GM12878 (cell line): ENCODE data around the gene PROSER3. TPM values are rescaled to one million over a fixed set of nuclear protein-coding genes. Genes with fewer than 3 reads are reported as not detected.
"Not testable (repeated sequence)": the region's sequence is repeated elsewhere in the genome, so short reads cannot be mapped to it uniquely, and the experiment has no call there.

Experiments
- ATAC-seq: fragments of 200-7000 bp; cut with Tn5 transposase; 3 replicates; pipeline ENCODE4 v1.9.1; 2020; ENCODE audit warnings: mild to moderate bottlenecking, moderate library complexity
- BruUV-seq: library from RNA; stranded (reverse); fragments of 400-500 nt; replicated peaks from 2 replicates; lab custom pipeline; 2021; lab: Mats Ljungman, UMichigan
- CTCF ChIA-PET: fragments of 300-600 bp; sonication (Branson Sonifier 250); formaldehyde crosslinking; extraction: SDS; loops from one replicate; lab custom pipeline; 2021; ENCODE audit warnings: inconsistent platforms; lab: Yijun Ruan, JAX
- POLR2A ChIA-PET: fragments of 350-600 bp; formaldehyde crosslinking; extraction: SDS; loops from one replicate; lab custom pipeline; 2021; ENCODE audit warnings: inconsistent platforms; lab: Charles Lee
- RAD21 ChIA-PET: fragments of 300-600 bp; sonication (Branson Sonifier 250); formaldehyde crosslinking; loops from one replicate; lab custom pipeline; 2023; ENCODE audit warnings: antibody characterized with exemption; ENCODE audit not compliant: unreplicated experiment; lab: Charles Lee
- SMC1A ChIA-PET: fragments of 300-600 bp; sonication (Branson Sonifier 250); formaldehyde crosslinking; loops from one replicate; lab custom pipeline; 2023; ENCODE audit not compliant: unreplicated experiment, uncharacterized antibody; lab: Charles Lee
- DNase-seq: peaks from one replicate; pipeline ENCODE4 v3.0.0-alpha.2; 2011; ENCODE audit warnings: low read depth, low spot score
- FAIRE-seq: peaks from 3 replicates; lab custom pipeline; 2011; peaks lifted over from hg19 to GRCh38; lab: Jason Lieb, UNC
- H2AFZ ChIP-seq: 2 replicates; pipeline ENCODE4 v1.6.0; 2011; ENCODE audit warnings: low read depth, low read length, control low read depth; ENCODE audit not compliant: control insufficient read depth
- H3K27ac ChIP-seq: 2 replicates; pipeline ENCODE4 v1.5.1; 2011; ENCODE audit warnings: control low read depth; ENCODE audit not compliant: control insufficient read depth, insufficient read depth
- H3K27me3 ChIP-seq, 2 experiments: replicated peaks in 1 of 2; 2 replicates each; pipeline versions ENCODE4 v1.6.0 to v1.6.1; 2011; ENCODE audit warnings: low read length in 1 of 2; ENCODE audit not compliant: control insufficient read depth in 2 of 2, insufficient read depth in 2 of 2
- H3K36me3 ChIP-seq, 2 experiments: 2 replicates each; pipeline ENCODE4 v1.5.1; 2011; ENCODE audit warnings: low read length in 1 of 2; ENCODE audit not compliant: control insufficient read depth in 2 of 2, insufficient read depth in 2 of 2
- H3K4me1 ChIP-seq: 2 replicates; pipeline ENCODE4 v1.6.1; 2011; ENCODE audit warnings: mild to moderate bottlenecking, low read length, moderate library complexity, mixed read lengths; ENCODE audit not compliant: control insufficient read depth, insufficient read depth
- H3K4me2 ChIP-seq: 2 replicates; pipeline ENCODE4 v1.6.0; 2011; ENCODE audit warnings: control low read depth; ENCODE audit not compliant: control insufficient read depth, insufficient read depth
- H3K4me3 ChIP-seq: fragments of 200-600 bp; sonication (generic); 2 replicates; pipeline ENCODE4 v1.5.1; 2016
- H3K79me2 ChIP-seq: 2 replicates; pipeline ENCODE4 v1.6.0; 2011; ENCODE audit warnings: low read length; ENCODE audit not compliant: control insufficient read depth, insufficient read depth
- H3K9ac ChIP-seq: 2 replicates; pipeline ENCODE4 v1.8.0; 2011; ENCODE audit warnings: low read length, control low read depth, mixed read lengths; ENCODE audit not compliant: control insufficient read depth, insufficient read depth
- H3K9me3 ChIP-seq: replicated peaks from 3 replicates; pipeline ENCODE4 v1.5.1; 2011; ENCODE audit warnings: mild to moderate bottlenecking, low read length; ENCODE audit not compliant: control insufficient read depth, insufficient read depth
- H4K20me1 ChIP-seq: 2 replicates; pipeline ENCODE4 v1.6.0; 2011; ENCODE audit not compliant: control insufficient read depth, insufficient read depth
- BCLAF1 ChIP-seq: fragments of 450-650 bp; IDR thresholded peaks from 2 replicates; pipeline ENCODE4 v1.6.1; 2017; ENCODE audit warnings: antibody characterized with exemption, mild to moderate bottlenecking, moderate library complexity
- CTCF ChIP-seq, 3 experiments: IDR thresholded peaks in 2 of 3; conservative IDR thresholded peaks in 1 of 3; 2 replicates each; pipeline ENCODE4 v1.5.1; 2011; ENCODE audit warnings: low read depth in 3 of 3, low read length in 3 of 3, mild to moderate bottlenecking in 3 of 3, control low read depth in 2 of 3, moderate library complexity in 2 of 3, inconsistent platforms in 1 of 3, mixed read lengths in 1 of 3; ENCODE audit not compliant: control insufficient read depth in 2 of 3, insufficient read depth in 1 of 3; ENCODE audit errors: extremely low read depth in 1 of 3
- IKZF2 ChIP-seq, 2 experiments: fragments of 450-650 bp; IDR thresholded peaks; 2 replicates each; pipeline ENCODE4 v1.6.1; 2017; ENCODE audit warnings: mild to moderate bottlenecking in 2 of 2, moderate library complexity in 2 of 2
- IRF5 ChIP-seq: fragments of 450-650 bp; IDR thresholded peaks from 2 replicates; pipeline ENCODE4 v1.6.1; 2017; ENCODE audit warnings: borderline replicate concordance
- NFXL1 ChIP-seq: fragments of 450-650 bp; IDR thresholded peaks from 2 replicates; pipeline ENCODE4 v1.6.1; 2017; ENCODE audit warnings: antibody characterized with exemption, mild to moderate bottlenecking, borderline replicate concordance
- PKNOX1 ChIP-seq: fragments of 450-650 bp; IDR thresholded peaks from 2 replicates; pipeline ENCODE4 v1.6.1; 2016; ENCODE audit warnings: mild to moderate bottlenecking
- POLR2A ChIP-seq: IDR thresholded peaks from 2 replicates; pipeline ENCODE4 v1.6.1; 2011; ENCODE audit warnings: low read depth, mild to moderate bottlenecking, low read length
- TBL1XR1 ChIP-seq: IDR thresholded peaks from 2 replicates; pipeline ENCODE4 v1.6.1; 2012; ENCODE audit warnings: low read depth, low read length, improper control_type of control experiment
- TCF3 ChIP-seq: IDR thresholded peaks from 2 replicates; pipeline ENCODE4 v1.6.1; 2012; ENCODE audit warnings: low read depth, mild to moderate bottlenecking, low read length, borderline replicate concordance; ENCODE audit not compliant: insufficient read depth
- WGBS: methylation state at CpG from one replicate; pipeline ENCODE4 v1.1.6; 2016; ENCODE audit warnings: low lambda C conversion rate; ENCODE audit not compliant: insufficient replicate concordance, insufficient coverage; ENCODE audit errors: missing lambda C conversion rate; 5-methylcytosine and 5-hydroxymethylcytosine counted together
- in situ Hi-C: fragments of 300-500 bp; cut with MboI; formaldehyde crosslinking; loops from 9 replicates; pipeline ENCODE4 v1.14.3; 2018; ENCODE audit warnings: mixed read lengths
- intact Hi-C: fragments of 100-400 bp; cut with micrococcal nuclease; formaldehyde crosslinking; loops from one replicate; pipeline ENCODE4 v1.14.2; 2022; ENCODE audit not compliant: unreplicated experiment
- polyA plus RNA-seq, 11 experiments: library from polyadenylated mRNA; depleted of rRNA in 4 of 11; unstranded in 6 of 11; stranded (reverse) in 5 of 11; fragments of >200 nt; fragmentation: Nextera tagmentation in 4 of 11; fragmentation: Illumina TruSeq in 1 of 11; extraction: Ambion mirVana in 4 of 11; extraction: Trizol in 1 of 11; gene quantifications; 1 replicate in 1 of 11; 2 replicates in 10 of 11; pipeline versions ENCODE4 v1.2.1 to v1.2.3, GENCODE V29; 2011 to 2016; ENCODE audit warnings: inconsistent platforms in 2 of 11, missing spikeins in 2 of 11, low read depth in 1 of 11
- total RNA-seq, 4 experiments: library from RNA; depleted of rRNA in 3 of 4; stranded (reverse); fragments of >200 nt in 3 of 4; fragmentation: Illumina TruSeq in 1 of 4; extraction: Trizol in 1 of 4; gene quantifications; 2 replicates each; pipeline versions ENCODE4 v1.2.1 to v1.2.3, GENCODE V29; 2013 to 2021

Gene PROSER3
- total and polyA plus RNA-seq, 10 of the 15 experiments (the other 5 are each of a cell fraction or from before 2014, with no cell fraction given): 0.85 to 25.1 (median 9.6) TPM

GRCh38 chr19:35724132-35724531, 33.8 kb upstream of the PROSER3 start:
- DNase-seq, BruUV-seq, FAIRE-seq, RAD21 ChIA-PET, SMC1A ChIA-PET, H3K27ac ChIP-seq, H3K27me3 ChIP-seq, H4K20me1 ChIP-seq, H3K4me2 ChIP-seq, ATAC-seq, in situ Hi-C loops, intact Hi-C loops, H3K4me3 ChIP-seq, H3K79me2 ChIP-seq, H3K9me3 ChIP-seq, POLR2A ChIA-PET, H3K9ac ChIP-seq, CTCF ChIA-PET, H2AFZ ChIP-seq, H3K4me1 ChIP-seq: not testable (repeated sequence)
- TF ChIP-seq POLR2A: 0 out of 2 replicates have a peak, but pooled peaks have one; percentile 11
- 96% methylated on average over 7 of the region's 7 CpGs for WGBS
- H3K36me3 ChIP-seq: peaks cover 27 to 38% of the 10 kb centered on the region in 2 experiments

- peaks cover 2% of the 10 kb centered on the region; the same call in 1 of the 2 replicates for H3K4me1 ChIP-seq
- no peak for DNase-seq
- ChIA-PET CTCF (no interaction called here), POLR2A (no interaction called here), RAD21 (no interaction called here), SMC1A (interaction anchor here (0.8 kb wide), 1 partner anchor 30 kb away, joined by 3 read pairs; no protein-coding TSS in a partner anchor)
- H3K79me2 ChIP-seq: peaks cover 5% of the 10 kb centered on the region
- intact Hi-C loops (no loop called here), in situ Hi-C loops (no loop called here)
- no peak overlapping the region for H3K27ac ChIP-seq
- H4K20me1 ChIP-seq: no peaks in the 10 kb centered on the region; the same call in 1 of the 2 replicates
- 96% methylated on average over 12 of the region's 12 CpGs for WGBS
- H2AFZ ChIP-seq: no peak overlapping the region
- no peaks in the 10 kb centered on the region for H3K9me3 ChIP-seq
- no peak overlapping the region for H3K9ac ChIP-seq
- no peaks in the 10 kb centered on the region for H3K27me3 ChIP-seq
- no TSS peak for BruUV-seq
- H3K4me3 ChIP-seq: no peak overlapping the region
- no peak for ATAC-seq
- no peak for FAIRE-seq
- no peak overlapping the region for H3K4me2 ChIP-seq
- H3K36me3 ChIP-seq: peaks cover 27 to 42% of the 10 kb centered on the region in 2 experiments
- TF ChIP-seq CTCF (IDR thresholded peaks at IDR 0.05 in 2 of 3, conservative IDR thresholded peaks at IDR 0.05 in 1 of 3; ENCODE audit: control insufficient read depth in 2 of 3, extremely low read depth in 1 of 3, insufficient read depth in 1 of 3, low read depth in 3 of 3, low read length in 3 of 3) (no peak), IRF5 (no peak), IKZF2 (IDR thresholded peaks at IDR 0.05) (no peak), TCF3 (no peak), TBL1XR1 (no peak), NFXL1 (no peak), BCLAF1 (no peak), PKNOX1 (no peak)
These were observed 33.4 kb upstream of the PROSER3 start for GRCh38 chr19:35724560-35724959.
